RWPE1 (cell line): ENCODE results near the gene FBLN5.

ENCODE experiments used
- CTCF ChIA-PET: fragments of 350-600 bp; sonication (Branson Sonifier 250); formaldehyde crosslinking; extraction: SDS; loops from one replicate; lab custom pipeline; 2021; lab: Yijun Ruan, JAX
- POLR2A ChIA-PET: fragments of 400-600 bp; formaldehyde crosslinking; extraction: SDS; loops from one replicate; lab custom pipeline; 2020; ENCODE audit warnings: antibody characterized with exemption; ENCODE audit not compliant: low non-redundant PET; lab: Yijun Ruan, JAX
- DNase-seq: peaks from one replicate; pipeline ENCODE4 v3.0.0; 2012; ENCODE audit warnings: low spot score
- H3K27ac ChIP-seq: fragments of 450-650 bp; 2 replicates; pipeline ENCODE4 v1.5.1; 2017
- TF ChIP-seq, protein P1 (sequence below): fragments of 450-650 bp; conservative IDR thresholded peaks from 2 replicates; pipeline ENCODE4 v1.5.1; 2017; ENCODE audit warnings: low read depth, mild to moderate bottlenecking

Gene FBLN5

DNA sequence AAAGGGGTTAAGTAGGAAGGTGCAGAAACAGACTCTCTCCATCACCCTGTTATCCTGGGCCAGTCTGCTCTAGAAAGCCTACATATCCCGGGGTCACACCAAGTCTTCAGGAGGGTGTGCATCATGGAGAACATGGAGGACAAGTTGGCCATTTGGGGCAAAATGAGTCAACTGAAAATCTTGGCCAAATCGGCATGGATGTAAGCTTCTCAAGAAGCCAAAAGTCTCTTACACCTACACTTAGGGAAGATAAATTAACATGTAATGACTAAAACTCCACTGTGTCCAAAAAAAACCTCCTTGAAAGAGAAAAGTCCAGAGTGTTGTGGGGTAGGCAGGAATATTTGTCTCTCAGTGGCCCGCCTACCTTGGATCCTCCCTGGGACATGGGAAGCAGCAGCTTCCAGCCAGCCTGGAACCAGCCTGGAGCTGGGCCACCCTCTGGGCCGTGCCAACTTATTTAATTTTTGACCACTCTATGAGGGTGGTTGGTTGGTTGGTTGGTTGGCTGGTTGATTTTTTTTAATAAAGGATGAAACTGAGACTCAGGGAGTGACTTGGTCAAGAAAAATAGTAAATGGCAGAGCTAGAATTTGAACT is 62.3 kb downstream of the FBLN5 start:
- no peak for DNase-seq
- POLR2A ChIA-PET: no interaction called here
- CTCF ChIA-PET: no interaction called here

GRCh38 chr14:91884664-91885063 is 62.8 kb downstream of the FBLN5 start:
- DNase-seq: no peak
- ChIA-PET CTCF (interaction anchor here (0.5 kb wide), 1 partner anchor 808 kb away, joined by 7 read pairs; no protein-coding TSS in a partner anchor), POLR2A (no interaction called here)
- H3K27ac ChIP-seq: no peak overlapping the region
- TF ChIP-seq, protein P1, sequence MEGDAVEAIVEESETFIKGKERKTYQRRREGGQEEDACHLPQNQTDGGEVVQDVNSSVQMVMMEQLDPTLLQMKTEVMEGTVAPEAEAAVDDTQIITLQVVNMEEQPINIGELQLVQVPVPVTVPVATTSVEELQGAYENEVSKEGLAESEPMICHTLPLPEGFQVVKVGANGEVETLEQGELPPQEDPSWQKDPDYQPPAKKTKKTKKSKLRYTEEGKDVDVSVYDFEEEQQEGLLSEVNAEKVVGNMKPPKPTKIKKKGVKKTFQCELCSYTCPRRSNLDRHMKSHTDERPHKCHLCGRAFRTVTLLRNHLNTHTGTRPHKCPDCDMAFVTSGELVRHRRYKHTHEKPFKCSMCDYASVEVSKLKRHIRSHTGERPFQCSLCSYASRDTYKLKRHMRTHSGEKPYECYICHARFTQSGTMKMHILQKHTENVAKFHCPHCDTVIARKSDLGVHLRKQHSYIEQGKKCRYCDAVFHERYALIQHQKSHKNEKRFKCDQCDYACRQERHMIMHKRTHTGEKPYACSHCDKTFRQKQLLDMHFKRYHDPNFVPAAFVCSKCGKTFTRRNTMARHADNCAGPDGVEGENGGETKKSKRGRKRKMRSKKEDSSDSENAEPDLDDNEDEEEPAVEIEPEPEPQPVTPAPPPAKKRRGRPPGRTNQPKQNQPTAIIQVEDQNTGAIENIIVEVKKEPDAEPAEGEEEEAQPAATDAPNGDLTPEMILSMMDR: no peak

More for the DNA sequence above, 62.3 kb downstream of the FBLN5 start:
- no peak overlapping the region for H3K27ac ChIP-seq
- TF ChIP-seq, protein P1: no peak

GRCh38 chr14:91883753-91884152 is 63.7 kb downstream of the FBLN5 start:
- CTCF ChIA-PET: interaction anchor here (0.7 kb wide), 1 partner anchor 174 kb away, joined by 4 read pairs; no protein-coding TSS in a partner anchor
- DNase-seq: no peak
- POLR2A ChIA-PET: interaction anchor here (0.5 kb wide), 1 partner anchor 11 kb away, joined by 3 read pairs; no protein-coding TSS in a partner anchor
- TF ChIP-seq, protein P1: no peak
- H3K27ac ChIP-seq: no peak overlapping the region

- ChIA-PET CTCF (interaction anchor here (0.6 kb wide), 1 partner anchor 45 kb away, joined by 4 read pairs; no protein-coding TSS in a partner anchor), POLR2A (no interaction called here)
- TF ChIP-seq, protein P1: no peak
- no peak overlapping the region for H3K27ac ChIP-seq
- no peak for DNase-seq
These were observed 64.7 kb downstream of the FBLN5 start for GRCh38 chr14:91882776-91883175.

DNA sequence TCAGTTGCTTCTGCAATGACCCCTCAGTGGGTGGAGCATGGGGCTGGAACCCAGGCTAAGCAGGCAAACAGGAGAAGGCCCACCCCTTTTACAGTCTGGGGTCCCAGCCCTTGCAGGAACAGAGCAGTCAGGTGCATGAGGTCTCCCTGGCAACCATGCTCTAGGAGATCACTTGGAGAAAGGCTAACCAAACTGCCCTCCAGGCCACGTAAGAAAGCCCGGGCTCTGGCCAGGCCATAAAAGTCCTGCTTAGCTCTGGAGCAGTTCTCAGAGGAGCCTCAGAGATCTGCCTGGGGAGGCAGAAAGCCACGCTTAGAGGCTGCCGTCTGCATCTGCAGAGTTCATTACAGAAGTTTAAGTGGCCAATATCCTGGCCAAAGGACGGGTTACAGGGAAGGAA is 65.1 kb downstream of the FBLN5 start:
- CTCF ChIA-PET: interaction anchor here (0.6 kb wide), 1 partner anchor 44 kb away, joined by 4 read pairs; no protein-coding TSS in a partner anchor

GRCh38 chr14:91879196-91879595 is 68.3 kb downstream of the FBLN5 start:
- CTCF ChIA-PET: no interaction called here
- peak overlapping the region; percentile 66 for H3K27ac ChIP-seq
- POLR2A ChIA-PET: no interaction called here
- peak; percentile 36 for DNase-seq
- TF ChIP-seq, protein P1: no peak

More for the DNA sequence above, 65.1 kb downstream of the FBLN5 start:
- no peak for DNase-seq
- POLR2A ChIA-PET: no interaction called here
- no peak overlapping the region for H3K27ac ChIP-seq
- TF ChIP-seq, protein P1: no peak
